ENCODE data around the gene DLD.

- TF ChIP-seq EZH2phosphoT487 (IDR thresholded peaks at IDR 0.05) (no peak), CTCF (IDR thresholded peaks at IDR 0.05) (no peak), EZH2 (IDR thresholded peaks at IDR 0.05) (no peak)
These were observed 24.6 kb downstream of the DLD start for GRCh38 chr7:107915541-107915940.
